ENCODE measurements around the gene ARV1.
"Not testable (repeated sequence)": the region's sequence is repeated elsewhere in the genome, so short reads cannot be mapped to it uniquely, and the experiment has no call there.

The ARV1 gene

GRCh38 chr1:231001892-231002291 is 23.0 kb downstream of the ARV1 start:
- Histone ChIP-seq H3K9ac (ENCODE audit: low read length) (no peak overlapping the region), H3K23ac (ENCODE audit: low read length in 2 of 2) (no peak overlapping the region), H4K8ac (ENCODE audit: low read length) (no peak overlapping the region), H3K79me1 (replicated peaks; ENCODE audit: low read length, poor library complexity, severe bottlenecking) (no peaks in the 10 kb centered on the region), H2BK12ac (ENCODE audit: low read length in 2 of 2) (no peak overlapping the region), H3K27me3 (ENCODE audit: control insufficient read depth in 1 of 2, insufficient read depth in 1 of 2, low read length in 2 of 2) (no peaks in the 10 kb centered on the region), H3K4me1 (ENCODE audit: control insufficient read depth, insufficient read depth, low read depth, low read length) (no peaks in the 10 kb centered on the region), H3K4me2 (ENCODE audit: low read length, poor library complexity, severe bottlenecking) (no peak overlapping the region), H3K9me3 (ENCODE audit: control insufficient read depth, low read length) (peaks cover 36% of the 10 kb centered on the region), H3K4ac (ENCODE audit: low read depth in 1 of 2, low read length in 2 of 2) (no peak overlapping the region), H3K18ac (ENCODE audit: low read depth in 1 of 2, low read length in 2 of 2) (no peak overlapping the region), H3K36me3 (ENCODE audit: control insufficient read depth in 1 of 2, insufficient read depth in 2 of 2, low read depth in 1 of 2, low read length in 2 of 2) (peaks cover 45 to 63% of the 10 kb centered on the region in 2 experiments), H2BK5ac (ENCODE audit: low read depth, low read length, poor library complexity, severe bottlenecking) (no peak overlapping the region), H2AFZ (ENCODE audit: low read depth, low read length) (no peak overlapping the region), H3K4me3 (ENCODE audit: insufficient read depth in 1 of 2, low read depth in 1 of 2, low read length in 2 of 2) (no peak overlapping the region), H2BK15ac (ENCODE audit: low read depth, poor library complexity, severe bottlenecking) (no peak overlapping the region), H3K14ac (ENCODE audit: low read length in 2 of 2) (no peak overlapping the region), H4K91ac (ENCODE audit: low read length) (no peak overlapping the region), H2BK120ac (ENCODE audit: low read depth, low read length) (no peak overlapping the region), H3K27ac (ENCODE audit: low read length, poor library complexity, severe bottlenecking) (no peak overlapping the region), H2AK5ac (ENCODE audit: low read length, severe bottlenecking) (no peak overlapping the region)
- no peak for DNase-seq

GRCh38 chr1:231007535-231007934 is 28.6 kb downstream of the ARV1 start:
- H3K4me1 ChIP-seq (ENCODE audit: control insufficient read depth, insufficient read depth, low read depth, low read length); H2BK15ac ChIP-seq (ENCODE audit: low read depth, poor library complexity, severe bottlenecking); H3K27me3 ChIP-seq (ENCODE audit: control insufficient read depth in 1 of 2, insufficient read depth in 1 of 2, low read length in 2 of 2); H3K18ac ChIP-seq (ENCODE audit: low read depth in 1 of 2, low read length in 2 of 2); H2BK5ac ChIP-seq (ENCODE audit: low read depth, low read length, poor library complexity, severe bottlenecking); H3K27ac ChIP-seq (ENCODE audit: low read length, poor library complexity, severe bottlenecking); H2BK12ac ChIP-seq (ENCODE audit: low read length in 2 of 2); H3K23ac ChIP-seq (ENCODE audit: low read length in 2 of 2); H4K8ac ChIP-seq (ENCODE audit: low read length); H3K4me3 ChIP-seq (ENCODE audit: insufficient read depth in 1 of 2, low read depth in 1 of 2, low read length in 2 of 2); H3K79me1 ChIP-seq (replicated peaks; ENCODE audit: low read length, poor library complexity, severe bottlenecking); H3K4ac ChIP-seq (ENCODE audit: low read depth in 1 of 2, low read length in 2 of 2); DNase-seq; H3K14ac ChIP-seq (ENCODE audit: low read length in 2 of 2); H3K36me3 ChIP-seq (ENCODE audit: control insufficient read depth in 1 of 2, insufficient read depth in 2 of 2, low read depth in 1 of 2, low read length in 2 of 2); H2BK120ac ChIP-seq (ENCODE audit: low read depth, low read length); H3K4me2 ChIP-seq (ENCODE audit: low read length, poor library complexity, severe bottlenecking); H2AK5ac ChIP-seq (ENCODE audit: low read length, severe bottlenecking); H4K91ac ChIP-seq (ENCODE audit: low read length); H2AFZ ChIP-seq (ENCODE audit: low read depth, low read length); H3K9ac ChIP-seq (ENCODE audit: low read length): not testable (repeated sequence)
- WGBS, result 25% methylated on average over 1 of the region's 1 CpG
- peaks cover 35% of the 10 kb centered on the region for H3K9me3 ChIP-seq (ENCODE audit: control insufficient read depth, low read length)

- 97% methylated on average over 2 of the region's 2 CpGs for WGBS
Observed at GRCh38 chr1:231011360-231011759, 32.5 kb downstream of the ARV1 start.

GRCh38 chr1:231011963-231012362 is 33.1 kb downstream of the ARV1 start:
- Histone ChIP-seq H3K79me1 (replicated peaks; ENCODE audit: low read length, poor library complexity, severe bottlenecking) (no peaks in the 10 kb centered on the region), H3K9ac (ENCODE audit: low read length) (no peak overlapping the region), H3K27me3 (ENCODE audit: control insufficient read depth in 1 of 2, insufficient read depth in 1 of 2, low read length in 2 of 2) (no peaks in the 10 kb centered on the region), H2BK120ac (ENCODE audit: low read depth, low read length) (no peak overlapping the region), H2BK5ac (ENCODE audit: low read depth, low read length, poor library complexity, severe bottlenecking) (no peak overlapping the region), H3K27ac (ENCODE audit: low read length, poor library complexity, severe bottlenecking) (no peak overlapping the region), H4K91ac (ENCODE audit: low read length) (no peak overlapping the region), H3K18ac (ENCODE audit: low read depth in 1 of 2, low read length in 2 of 2) (no peak overlapping the region), H2AFZ (ENCODE audit: low read depth, low read length) (no peak overlapping the region), H3K4ac (ENCODE audit: low read depth in 1 of 2, low read length in 2 of 2) (no peak overlapping the region), H2BK15ac (ENCODE audit: low read depth, poor library complexity, severe bottlenecking) (no peak overlapping the region), H3K4me2 (ENCODE audit: low read length, poor library complexity, severe bottlenecking) (no peak overlapping the region), H3K9me3 (ENCODE audit: control insufficient read depth, low read length) (peaks cover 6% of the 10 kb centered on the region), H3K4me1 (ENCODE audit: control insufficient read depth, insufficient read depth, low read depth, low read length) (no peaks in the 10 kb centered on the region), H2AK5ac (ENCODE audit: low read length, severe bottlenecking) (no peak overlapping the region), H3K14ac (ENCODE audit: low read length in 2 of 2) (no peak overlapping the region), H3K36me3 (ENCODE audit: control insufficient read depth in 1 of 2, insufficient read depth in 2 of 2, low read depth in 1 of 2, low read length in 2 of 2) (peaks cover 0 to 7% of the 10 kb centered on the region in 2 experiments), H4K8ac (ENCODE audit: low read length) (no peak overlapping the region), H3K4me3 (ENCODE audit: insufficient read depth in 1 of 2, low read depth in 1 of 2, low read length in 2 of 2) (no peak overlapping the region), H3K23ac (ENCODE audit: low read length in 2 of 2) (no peak overlapping the region), H2BK12ac (ENCODE audit: low read length in 2 of 2) (no peak overlapping the region)
- DNase-seq, result no peak
- WGBS, result 91% methylated on average over 5 of the region's 5 CpGs

More at GRCh38 chr1:231011360-231011759, 32.5 kb downstream of the ARV1 start:
- H3K27ac ChIP-seq (ENCODE audit: low read length, poor library complexity, severe bottlenecking), result no peak overlapping the region
- no peak overlapping the region for H2BK15ac ChIP-seq (ENCODE audit: low read depth, poor library complexity, severe bottlenecking)
- no peak overlapping the region for H3K4me2 ChIP-seq (ENCODE audit: low read length, poor library complexity, severe bottlenecking)
- no peaks in the 10 kb centered on the region for H3K27me3 ChIP-seq (ENCODE audit: control insufficient read depth in 1 of 2, insufficient read depth in 1 of 2, low read length in 2 of 2)
- H2BK12ac ChIP-seq (ENCODE audit: low read length in 2 of 2), result peak overlapping the region in 1 of 2 experiments; percentile 39
- H3K14ac ChIP-seq (ENCODE audit: low read length in 2 of 2), result no peak overlapping the region
- H3K9me3 ChIP-seq (ENCODE audit: control insufficient read depth, low read length), result peaks cover 7% of the 10 kb centered on the region
- no peak overlapping the region for H2BK120ac ChIP-seq (ENCODE audit: low read depth, low read length)
- no peak for DNase-seq
- H2BK5ac ChIP-seq (ENCODE audit: low read depth, low read length, poor library complexity, severe bottlenecking), result no peak overlapping the region
- no peak overlapping the region for H2AK5ac ChIP-seq (ENCODE audit: low read length, severe bottlenecking)
- no peak overlapping the region for H3K4ac ChIP-seq (ENCODE audit: low read depth in 1 of 2, low read length in 2 of 2)
- H2AFZ ChIP-seq (ENCODE audit: low read depth, low read length), result no peak overlapping the region
- no peak overlapping the region for H4K91ac ChIP-seq (ENCODE audit: low read length)
- peaks cover 0 to 7% of the 10 kb centered on the region in 2 experiments for H3K36me3 ChIP-seq (ENCODE audit: control insufficient read depth in 1 of 2, insufficient read depth in 2 of 2, low read depth in 1 of 2, low read length in 2 of 2)
- no peak overlapping the region for H3K4me3 ChIP-seq (ENCODE audit: insufficient read depth in 1 of 2, low read depth in 1 of 2, low read length in 2 of 2)
- H3K79me1 ChIP-seq (replicated peaks; ENCODE audit: low read length, poor library complexity, severe bottlenecking), result no peaks in the 10 kb centered on the region
- H3K9ac ChIP-seq (ENCODE audit: low read length), result no peak overlapping the region
- no peak overlapping the region for H3K23ac ChIP-seq (ENCODE audit: low read length in 2 of 2)
- H3K18ac ChIP-seq (ENCODE audit: low read depth in 1 of 2, low read length in 2 of 2), result no peak overlapping the region
- H4K8ac ChIP-seq (ENCODE audit: low read length), result no peak overlapping the region
- H3K4me1 ChIP-seq (ENCODE audit: control insufficient read depth, insufficient read depth, low read depth, low read length), result no peaks in the 10 kb centered on the region
